ENCODE data around the gene NDUFAF2. TPM values are rescaled to one million over a fixed set of nuclear protein-coding genes. Genes with fewer than 3 reads are reported as not detected.

Gene NDUFAF2
- total RNA-seq, 2 experiments from 2014 or later: 35.6 to 38.5 TPM

- peaks cover 11% of the 10 kb centered on the region for H3K9me3 Mint-ChIP-seq
- CTCF ChIA-PET: no interaction called here
- peaks cover 7% of the 10 kb centered on the region for H3K4me1 Mint-ChIP-seq (ENCODE audit: low read depth)
- peaks cover 5% of the 10 kb centered on the region for H3K36me3 Mint-ChIP-seq (ENCODE audit: low read depth)
- H3K4me3 Mint-ChIP-seq: no peak overlapping the region
- no peak for DNase-seq
- H3K27ac Mint-ChIP-seq: no peak overlapping the region
- intact Hi-C loops (cut with micrococcal nuclease): no loop called here
- peaks cover 31% of the 10 kb centered on the region for H3K27me3 Mint-ChIP-seq (ENCODE audit: low read depth)
Observed at GRCh38 chr5:61198606-61199005, 253.6 kb downstream of the NDUFAF2 start.

- CTCF ChIA-PET: interaction anchor here (0.7 kb wide), 1 partner anchor 130 kb away, joined by 3 read pairs; no protein-coding TSS in a partner anchor
- peaks cover 14% of the 10 kb centered on the region for H3K9me3 Mint-ChIP-seq
- intact Hi-C loops (cut with micrococcal nuclease): loop anchor here (5.0 kb wide), 1 partner anchor 77 kb away; no protein-coding TSS in a partner anchor
Observed at GRCh38 chr5:61200582-61201155, 255.7 kb downstream of the NDUFAF2 start.

GRCh38 chr5:61202213-61202612 lies 257.2 kb downstream of the NDUFAF2 start:
- H3K27ac Mint-ChIP-seq: no peak overlapping the region
- CTCF ChIA-PET: interaction anchor here (1.3 kb wide), 1 partner anchor 457 kb away, joined by 3 read pairs; no protein-coding TSS in a partner anchor
- intact Hi-C loops (cut with micrococcal nuclease): loop anchor here (1.0 to 5.0 kb wide), 5 partner anchors 39 to 333 kb away; partner anchors contain the start of gene SMIM15
- no peak overlapping the region for H3K4me3 Mint-ChIP-seq
- H3K36me3 Mint-ChIP-seq (ENCODE audit: low read depth): peaks cover 5% of the 10 kb centered on the region
- H3K9me3 Mint-ChIP-seq: peaks cover 16% of the 10 kb centered on the region
- no peak for DNase-seq
- peaks cover 7% of the 10 kb centered on the region for H3K4me1 Mint-ChIP-seq (ENCODE audit: low read depth)
- peaks cover 37% of the 10 kb centered on the region for H3K27me3 Mint-ChIP-seq (ENCODE audit: low read depth)

More at GRCh38 chr5:61200582-61201155, 255.7 kb downstream of the NDUFAF2 start:
- peaks cover 37% of the 10 kb centered on the region for H3K27me3 Mint-ChIP-seq (ENCODE audit: low read depth)
- no peak overlapping the region for H3K4me3 Mint-ChIP-seq
- H3K4me1 Mint-ChIP-seq (ENCODE audit: low read depth): peaks cover 7% of the 10 kb centered on the region
- no peak overlapping the region for H3K27ac Mint-ChIP-seq
- DNase-seq: no peak
- H3K36me3 Mint-ChIP-seq (ENCODE audit: low read depth): peaks cover 5% of the 10 kb centered on the region

Other genes starting within 250 kb of the NDUFAF2 start
- 10 to 100 TPM; 35.0 to 35.8 TPM for gene DEPDC1B, start 245.0 kb upstream of the NDUFAF2 start, total RNA-seq
- under 1 TPM; 0.30 to 0.31 TPM for gene ELOVL7, start 100.9 kb upstream of the NDUFAF2 start, total RNA-seq
- gene ERCC8, start 135 bp upstream of the NDUFAF2 start, total RNA-seq: 1 to 10 TPM; 7.8 to 9.1 TPM
- 10 to 100 TPM; 45.8 to 48.1 TPM for gene SMIM15, start 217.3 kb downstream of the NDUFAF2 start, total RNA-seq